K562 (cell line): ENCODE data around the gene SENP1. TPM values are rescaled to one million over a fixed set of nuclear protein-coding genes. Genes with fewer than 3 reads are reported as not detected.

ENCODE experiments used
- GATA2 ChIP-seq: sonication (generic); formaldehyde crosslinking; IDR thresholded peaks from 2 replicates; pipeline ENCODE4 v1.4.0; 2020; ENCODE audit warnings: mild to moderate bottlenecking, missing genetic modification reagents
- HDAC1 ChIP-seq, 2 experiments: fragments of 450-650 bp; IDR thresholded peaks; 2 replicates each; pipeline ENCODE4 v1.6.1; 2016 to 2017; ENCODE audit warnings: inconsistent platforms in 1 of 2, mild to moderate bottlenecking in 1 of 2, moderate library complexity in 1 of 2
- IRF1 ChIP-seq: sonication (generic); formaldehyde crosslinking; IDR thresholded peaks from 2 replicates; pipeline ENCODE4 v1.8.0; 2022; ENCODE audit warnings: missing genetic modification reagents, mild to moderate bottlenecking, borderline replicate concordance
- MNT ChIP-seq, 2 experiments: fragments of 450-650 bp; conservative IDR thresholded peaks; 2 replicates each; pipeline ENCODE4 v1.6.1; 2017; ENCODE audit warnings: mild to moderate bottlenecking in 2 of 2, moderate library complexity in 2 of 2
- MTA1 ChIP-seq: fragments of 450-650 bp; IDR thresholded peaks from 2 replicates; pipeline ENCODE4 v1.6.1; 2017; ENCODE audit warnings: borderline replicate concordance
- MXI1 ChIP-seq: IDR thresholded peaks from 2 replicates; pipeline ENCODE4 v1.6.1; 2011; ENCODE audit warnings: low read depth, mild to moderate bottlenecking, improper control_type of control experiment, low read length
- POLR2AphosphoS5 ChIP-seq: IDR thresholded peaks from 2 replicates; pipeline ENCODE4 v1.6.1; 2011; ENCODE audit warnings: mild to moderate bottlenecking, low read depth, low read length, moderate library complexity; ENCODE audit not compliant: control insufficient read depth, insufficient read depth
- PRDM10 ChIP-seq: fragments of 450-650 bp; IDR thresholded peaks from 2 replicates; pipeline ENCODE4 v1.6.1; 2018; ENCODE audit not compliant: partially characterized antibody
- RCOR1 ChIP-seq, 2 experiments: IDR thresholded peaks; 2 replicates each; pipeline ENCODE4 v1.6.1; 2012; ENCODE audit warnings: low read depth in 2 of 2, low read length in 2 of 2, borderline replicate concordance in 1 of 2, improper control_type of control experiment in 1 of 2
- YY1 ChIP-seq, 3 experiments: IDR thresholded peaks; 2 replicates each; pipeline ENCODE4 v1.6.1; 2011; ENCODE audit warnings: low read length in 2 of 3, mild to moderate bottlenecking in 2 of 3, moderate library complexity in 2 of 3, borderline replicate concordance in 1 of 3, control low read depth in 1 of 3, low read depth in 1 of 3; ENCODE audit not compliant: insufficient read depth in 3 of 3, insufficient replicate concordance in 2 of 3, control insufficient read depth in 1 of 3, insufficient read length in 1 of 3; ENCODE audit errors: extremely low read depth in 1 of 3
- ZBTB11 ChIP-seq, 3 experiments: fragments of 200-800 bp in 1 of 3; fragments of 250-450 bp in 1 of 3; fragments of 450-650 bp in 1 of 3; sonication (Bioruptor Pico) in 1 of 3; sonication (Bioruptor generic) in 1 of 3; formaldehyde crosslinking in 1 of 3; IDR thresholded peaks; 2 replicates each; pipeline versions ENCODE4 v1.6.1 to v1.8.0; 2016 to 2022; ENCODE audit warnings: mild to moderate bottlenecking in 2 of 3, missing genetic modification characterization in 2 of 3, missing compliant biosample characterization in 1 of 3, moderate library complexity in 1 of 3
- ZNF253 ChIP-seq: fragments of 250-450 bp; sonication (Bioruptor Pico); conservative IDR thresholded peaks from 2 replicates; pipeline ENCODE4 v1.6.1; 2021; ENCODE audit warnings: mild to moderate bottlenecking
- polyA plus RNA-seq, 8 experiments: library from polyadenylated mRNA; depleted of rRNA in 4 of 8; stranded (reverse) in 5 of 8; unstranded in 3 of 8; fragments of >200 nt; fragmentation: Nextera tagmentation in 2 of 8; fragmentation: Illumina TruSeq in 1 of 8; extraction: Ambion mirVana in 2 of 8; extraction: Trizol in 1 of 8; gene quantifications; 2 replicates each; pipeline versions ENCODE4 v1.2.1 to v1.2.3, GENCODE V29; 2011 to 2014; ENCODE audit warnings: inconsistent platforms in 1 of 8, missing spikeins in 1 of 8
- total RNA-seq, 7 experiments: library from RNA; depleted of rRNA in 6 of 7; stranded (reverse); fragments of >200 nt in 6 of 7; fragmentation: Illumina TruSeq in 2 of 7; extraction: Trizol in 2 of 7; gene quantifications; 2 replicates each; pipeline versions ENCODE4 v1.2.1 to v1.2.3, GENCODE V29; 2011 to 2021; ENCODE audit warnings: low replicate concordance in 1 of 7

The SENP1 gene
- total and polyA plus RNA-seq, 9 of the 15 experiments (the other 6 are each of a cell fraction or from before 2014, with no cell fraction given) = 15.5 to 59.0 (median 36.3) TPM

GRCh38 chr12:48119078-48119833, 13.4 kb upstream of the SENP1 start, which contains the start of gene PFKM (continued):
- TF ChIP-seq ZNF253 (CRISPR knock-in tag) = no peak
- TF ChIP-seq HDAC1 (IDR thresholded peaks at IDR 0.05) = peak in 1 of 2 experiments; percentile 82; a peak in 2 of 4 replicates
- peak; percentile 9 to 50; a peak in 3 of 4 replicates for TF ChIP-seq RCOR1 (IDR thresholded peaks at IDR 0.05; ENCODE audit: borderline replicate concordance in 1 of 2, low read depth in 2 of 2, low read length in 2 of 2)
- TF ChIP-seq ZBTB11 (CRISPR knock-in tag; IDR thresholded peaks at IDR 0.05) = no peak
- peak; percentile 60 for TF ChIP-seq PRDM10
- peak; percentile 53; the same call in 1 of the 2 replicates for TF ChIP-seq MTA1
- TF ChIP-seq POLR2AphosphoS5 = 0 out of 2 replicates have a peak, but pooled peaks have one; percentile 33
- TF ChIP-seq GATA2 (CRISPR knock-in tag) = no peak
- no peak for TF ChIP-seq MXI1
- peak in 1 of 3 experiments; percentile 38 for TF ChIP-seq YY1 (IDR thresholded peaks at IDR 0.05; ENCODE audit: borderline replicate concordance in 1 of 3, control insufficient read depth in 1 of 3, extremely low read depth in 1 of 3, insufficient read depth in 3 of 3, insufficient read length in 1 of 3, insufficient replicate concordance in 2 of 3, low read depth in 1 of 3, low read length in 2 of 3)
- TF ChIP-seq MNT (conservative IDR thresholded peaks at IDR 0.05) = peak; percentile 37 to 56; a peak in 2 of 4 replicates
- no peak for TF ChIP-seq IRF1 (CRISPR knock-in tag)
